HL-60 (cell line): ENCODE data around the gene TEC.

Source experiments
- CTCF ChIP-seq: IDR thresholded peaks from one replicate; pipeline ENCODE4 v1.5.1; 2011; ENCODE audit warnings: low read length, control low read depth, inconsistent platforms; ENCODE audit not compliant: insufficient read depth
- GABPA ChIP-seq: IDR thresholded peaks from 2 replicates; pipeline ENCODE4 v1.6.1; 2012; ENCODE audit warnings: low read depth
- POLR2AphosphoS5 ChIP-seq: IDR thresholded peaks from 2 replicates; pipeline ENCODE4 v1.6.1; 2012; ENCODE audit warnings: low read depth
- SPI1 ChIP-seq: IDR thresholded peaks from 2 replicates; pipeline ENCODE4 v1.6.1; 2012; ENCODE audit warnings: low read depth, mild to moderate bottlenecking, borderline replicate concordance
- TF ChIP-seq, protein P1 (sequence below): IDR thresholded peaks from 2 replicates; pipeline ENCODE4 v1.6.1; 2012; ENCODE audit warnings: low read depth; ENCODE audit not compliant: insufficient replicate concordance

DNA sequence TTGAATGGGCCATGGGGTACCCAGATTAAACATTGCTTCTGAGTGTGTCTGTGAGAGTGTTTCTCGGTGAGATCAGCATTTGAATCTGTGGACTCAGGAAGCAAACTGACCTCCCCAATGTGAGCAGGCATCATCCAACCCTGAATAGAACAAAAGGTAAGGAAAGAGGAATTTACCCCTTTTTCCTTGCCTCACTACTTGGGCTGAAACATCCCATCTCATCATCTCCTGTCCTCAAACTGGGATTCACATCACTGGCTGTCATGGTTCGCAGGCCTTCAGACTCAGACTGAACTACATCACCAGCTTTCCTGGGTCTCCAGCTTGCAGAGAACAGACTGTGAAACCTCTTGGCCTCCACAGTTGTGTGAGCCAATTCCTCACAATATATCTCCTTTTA lies 47.1 kb downstream of the TEC start:
- TF ChIP-seq CTCF (no peak), POLR2AphosphoS5 (no peak), GABPA (no peak), SPI1 (no peak)
- TF ChIP-seq, protein P1, sequence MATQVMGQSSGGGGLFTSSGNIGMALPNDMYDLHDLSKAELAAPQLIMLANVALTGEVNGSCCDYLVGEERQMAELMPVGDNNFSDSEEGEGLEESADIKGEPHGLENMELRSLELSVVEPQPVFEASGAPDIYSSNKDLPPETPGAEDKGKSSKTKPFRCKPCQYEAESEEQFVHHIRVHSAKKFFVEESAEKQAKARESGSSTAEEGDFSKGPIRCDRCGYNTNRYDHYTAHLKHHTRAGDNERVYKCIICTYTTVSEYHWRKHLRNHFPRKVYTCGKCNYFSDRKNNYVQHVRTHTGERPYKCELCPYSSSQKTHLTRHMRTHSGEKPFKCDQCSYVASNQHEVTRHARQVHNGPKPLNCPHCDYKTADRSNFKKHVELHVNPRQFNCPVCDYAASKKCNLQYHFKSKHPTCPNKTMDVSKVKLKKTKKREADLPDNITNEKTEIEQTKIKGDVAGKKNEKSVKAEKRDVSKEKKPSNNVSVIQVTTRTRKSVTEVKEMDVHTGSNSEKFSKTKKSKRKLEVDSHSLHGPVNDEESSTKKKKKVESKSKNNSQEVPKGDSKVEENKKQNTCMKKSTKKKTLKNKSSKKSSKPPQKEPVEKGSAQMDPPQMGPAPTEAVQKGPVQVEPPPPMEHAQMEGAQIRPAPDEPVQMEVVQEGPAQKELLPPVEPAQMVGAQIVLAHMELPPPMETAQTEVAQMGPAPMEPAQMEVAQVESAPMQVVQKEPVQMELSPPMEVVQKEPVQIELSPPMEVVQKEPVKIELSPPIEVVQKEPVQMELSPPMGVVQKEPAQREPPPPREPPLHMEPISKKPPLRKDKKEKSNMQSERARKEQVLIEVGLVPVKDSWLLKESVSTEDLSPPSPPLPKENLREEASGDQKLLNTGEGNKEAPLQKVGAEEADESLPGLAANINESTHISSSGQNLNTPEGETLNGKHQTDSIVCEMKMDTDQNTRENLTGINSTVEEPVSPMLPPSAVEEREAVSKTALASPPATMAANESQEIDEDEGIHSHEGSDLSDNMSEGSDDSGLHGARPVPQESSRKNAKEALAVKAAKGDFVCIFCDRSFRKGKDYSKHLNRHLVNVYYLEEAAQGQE: no peak
